Body of pancreas (tissue), 4 donors: ENCODE measurements around the gene RNF222. TPM values are rescaled to one million over a fixed set of nuclear protein-coding genes. Genes with fewer than 3 reads are reported as not detected.

Experiments
- ATAC-seq: fragments of 150-250 bp; one replicate; pipeline ENCODE4 v1.9.1; 2016
- DNase-seq, 4 donors: peaks; one replicate each; pipeline ENCODE4 v3.0.0-alpha.2; 2019
- H3K27ac ChIP-seq, 4 donors: fragments of 200-600 bp; sonication (generic); 1 replicate in 3 of 4; 2 replicates in 1 of 4; pipeline versions ENCODE4 v1.5.1 to v1.6.1; 2016 to 2019; ENCODE audit warnings: mild to moderate bottlenecking in 1 of 4, mixed read lengths in 1 of 4, moderate library complexity in 1 of 4
- H3K27me3 ChIP-seq, 2 donors: fragments of 200-600 bp; sonication (generic); one replicate each; pipeline ENCODE4 v1.6.0; 2016; ENCODE audit warnings: mild to moderate bottlenecking in 1 of 2
- H3K36me3 ChIP-seq, 2 donors: fragments of 200-600 bp; sonication (generic); replicated peaks in 1 of 2; 2 replicates each; pipeline ENCODE4 v1.5.1; 2016; ENCODE audit warnings: low read depth in 2 of 2; ENCODE audit not compliant: insufficient read depth in 1 of 2
- H3K4me1 ChIP-seq: fragments of 200-600 bp; sonication (generic); one replicate; pipeline ENCODE4 v1.6.0; 2016
- H3K4me3 ChIP-seq, 2 donors: fragments of 200-600 bp; sonication (generic); 1 replicate in 1 of 2; 2 replicates in 1 of 2; pipeline ENCODE4 v1.5.1; 2016 to 2019
- H3K9me3 ChIP-seq, 3 donors: fragments of 200-600 bp; sonication (generic); 1 replicate in 2 of 3; 2 replicates in 1 of 3; pipeline ENCODE4 v1.5.1; 2016
- CTCF ChIP-seq, 7 experiments: fragments of 450-650 bp in 4 of 7; fragments of 200-600 bp in 3 of 7; sonication (generic) in 3 of 7; IDR thresholded peaks; one replicate each; pipeline ENCODE4 v1.5.1; 2016 to 2019; ENCODE audit warnings: antibody characterized with exemption in 7 of 7
- POLR2A ChIP-seq, 3 donors: fragments of 450-650 bp; IDR thresholded peaks; one replicate each; pipeline ENCODE4 v1.6.1; 2016; ENCODE audit warnings: antibody characterized with exemption in 3 of 3, mild to moderate bottlenecking in 2 of 3
- WGBS, 2 donors: methylation state at CpG; one replicate each; pipeline ENCODE4 v1.1.5; 2017; 5-methylcytosine and 5-hydroxymethylcytosine counted together
- intact Hi-C: fragments of 100-400 bp; cut with DNase I; formaldehyde crosslinking; loops from one replicate; pipeline ENCODE4 v1.15.1; 2023
- total RNA-seq, 2 donors: library from RNA; depleted of rRNA; stranded (reverse); fragments of >200 nt; gene quantifications; one replicate each; pipeline ENCODE4 v1.1.0, GENCODE V29; 2016

Gene RNF222
- total RNA-seq, 2 donors from 2014 or later, result not detected

DNA sequence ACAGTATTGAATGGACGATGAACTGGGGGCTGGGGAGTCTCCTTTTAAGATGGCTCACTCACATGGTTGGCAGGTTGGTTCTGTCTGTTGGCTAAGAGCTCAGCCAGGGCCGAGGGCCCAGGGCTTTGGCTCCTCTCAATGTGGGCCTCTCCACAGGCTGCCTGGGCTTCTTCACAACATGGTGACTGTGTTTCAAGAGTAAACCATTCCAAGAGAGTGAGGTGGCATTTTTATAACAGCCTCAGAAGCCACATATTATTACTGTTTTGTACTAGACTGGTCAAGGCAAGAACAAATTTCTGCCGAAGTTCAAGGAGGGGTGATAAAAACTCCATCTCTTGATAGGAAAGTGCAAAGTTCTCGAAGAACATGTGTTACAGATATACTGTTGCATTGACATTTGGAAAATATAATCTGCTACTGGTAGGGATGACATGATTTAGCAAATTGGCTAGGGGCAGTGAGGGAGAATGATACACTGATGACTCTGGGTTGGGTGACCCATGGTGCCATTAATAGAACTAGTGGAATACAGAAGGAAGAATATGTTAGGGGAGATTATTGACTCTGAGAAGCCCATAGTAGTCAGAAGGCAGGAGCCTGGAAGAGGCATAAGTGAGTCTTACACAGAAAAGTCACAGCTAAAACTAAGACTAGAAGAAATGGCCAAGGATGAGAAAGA lies 34.8 kb downstream of the RNF222 start:
- 79 to 81% methylated on average over 4 of the region's 4 CpGs for WGBS, 2 donors
- Histone ChIP-seq H3K4me1 (peaks cover 10% of the 10 kb centered on the region), H3K4me3 (no peak overlapping the region), H3K36me3 (no peaks in the 10 kb centered on the region), H3K9me3 (no peaks in the 10 kb centered on the region), H3K27me3 (no peaks in the 10 kb centered on the region), H3K27ac (no peak overlapping the region)
- no peak for TF ChIP-seq CTCF (IDR thresholded peaks at IDR 0.05)
- TF ChIP-seq POLR2A (IDR thresholded peaks at IDR 0.05), result no peak
- DNase-seq (no peak), ATAC-seq (no peak)
- intact Hi-C loops, result no loop called here

GRCh38 chr17:8360751-8361150 lies 36.9 kb downstream of the RNF222 start:
- DNase-seq, result no peak
- Histone ChIP-seq H3K9me3 (no peaks in the 10 kb centered on the region), H3K4me1 (peaks cover 10% of the 10 kb centered on the region), H3K27ac (peak overlapping the region in 2 of 4 donors; percentile 6 to 26), H3K4me3 (no peak overlapping the region), H3K27me3 (no peaks in the 10 kb centered on the region), H3K36me3 (no peaks in the 10 kb centered on the region)
- intact Hi-C loops, result no loop called here
- no peak for ATAC-seq
- no peak for TF ChIP-seq CTCF (IDR thresholded peaks at IDR 0.05)
- WGBS, 2 donors, result 47 to 59% methylated on average over 3 of the region's 3 CpGs

DNA sequence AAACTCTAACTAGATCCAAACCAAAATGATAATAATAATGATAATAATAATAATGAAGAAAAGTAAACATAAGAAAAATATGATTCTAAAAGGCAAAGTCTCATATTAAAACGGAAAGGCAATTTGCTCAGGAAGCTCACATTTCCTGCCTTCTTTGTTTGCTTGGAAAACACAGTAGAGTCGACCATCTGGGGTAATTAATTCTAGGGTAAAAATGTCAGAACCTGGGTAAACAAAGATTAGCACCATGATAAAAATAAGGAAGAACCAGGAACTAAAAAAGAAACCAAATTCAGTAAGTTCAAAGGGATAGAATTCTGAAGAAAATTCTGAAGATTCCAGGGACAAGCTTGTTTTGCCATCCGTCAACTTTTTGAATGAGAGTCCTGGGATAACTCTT lies 37.4 kb downstream of the RNF222 start:
- peak overlapping the region in 3 of 4 donors; percentile 6 to 26 (median 8) for H3K27ac ChIP-seq
- 25 to 26% methylated on average over 3 of the region's 3 CpGs for WGBS, 2 donors
- no peaks in the 10 kb centered on the region for H3K36me3 ChIP-seq
- H3K4me3 ChIP-seq, result no peak overlapping the region
- H3K4me1 ChIP-seq, result peaks cover 10% of the 10 kb centered on the region
- no peaks in the 10 kb centered on the region for H3K9me3 ChIP-seq
- no peak for ATAC-seq
- TF ChIP-seq CTCF (IDR thresholded peaks at IDR 0.05), result no peak
- no peak for TF ChIP-seq POLR2A (IDR thresholded peaks at IDR 0.05)
- intact Hi-C loops, result no loop called here
- no peak for DNase-seq
- no peaks in the 10 kb centered on the region for H3K27me3 ChIP-seq

GRCh38 chr17:8359769-8360168 lies 37.9 kb downstream of the RNF222 start:
- intact Hi-C loops, result no loop called here
- Histone ChIP-seq H3K27ac (peak overlapping the region in 2 of 4 donors; percentile 8 to 26), H3K9me3 (no peaks in the 10 kb centered on the region), H3K4me1 (peaks cover 10% of the 10 kb centered on the region), H3K4me3 (no peak overlapping the region), H3K27me3 (no peaks in the 10 kb centered on the region), H3K36me3 (no peaks in the 10 kb centered on the region)
- 73 to 78% methylated on average over 5 of the region's 5 CpGs for WGBS, 2 donors
- TF ChIP-seq CTCF (IDR thresholded peaks at IDR 0.05), result no peak
- TF ChIP-seq POLR2A (IDR thresholded peaks at IDR 0.05), result no peak
- DNase-seq, result no peak
- no peak for ATAC-seq

DNA sequence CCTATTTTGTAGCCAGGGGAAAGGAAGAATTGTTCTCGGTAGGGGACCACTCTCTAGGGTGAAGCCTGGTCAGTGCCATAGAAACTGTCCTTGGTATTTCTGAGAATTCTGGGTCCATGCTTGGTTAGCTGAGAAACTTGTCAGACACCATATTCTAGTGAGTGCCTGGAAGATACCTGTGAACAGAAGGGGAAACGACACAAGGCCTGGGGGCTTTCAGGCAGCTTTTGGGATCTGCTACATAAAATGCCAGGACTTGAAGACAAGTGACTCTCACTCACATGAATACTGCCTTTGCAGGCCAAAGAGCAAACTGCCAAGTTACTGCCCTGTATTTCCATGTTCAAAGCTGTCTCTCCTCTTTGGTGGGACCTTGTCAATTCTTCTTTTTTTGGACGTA lies 39.7 kb downstream of the RNF222 start:
- TF ChIP-seq CTCF (IDR thresholded peaks at IDR 0.05), result no peak
- no peak for TF ChIP-seq POLR2A (IDR thresholded peaks at IDR 0.05)
- Histone ChIP-seq H3K9me3 (no peaks in the 10 kb centered on the region), H3K36me3 (no peaks in the 10 kb centered on the region), H3K4me1 (peaks cover 10% of the 10 kb centered on the region), H3K4me3 (no peak overlapping the region), H3K27me3 (no peaks in the 10 kb centered on the region), H3K27ac (no peak overlapping the region)
- intact Hi-C loops, result no loop called here
- 98 to 100% methylated on average over 3 of the region's 3 CpGs for WGBS, 2 donors
- ATAC-seq (no peak), DNase-seq (no peak)
